RPMI8226 (cell line): Measurements from ENCODE around the gene TGDS.
"Not testable (repeated sequence)": the region's sequence is repeated elsewhere in the genome, so short reads cannot be mapped to it uniquely, and the experiment has no call there.

Experiments used
- DNase-seq: peaks from one replicate; pipeline ENCODE4 v3.0.0-alpha.2; 2015

Gene TGDS

GRCh38 chr13:94595950-94596574 is at the start of gene TGDS:
TGDS (minus strand) TSS chr13:94596152; CDS start chr13:94596136, 16 bp downstream.
- DNase-seq, result peak; percentile 92

- no peak for DNase-seq
These were observed 45.5 kb upstream of the TGDS start for GRCh38 chr13:94641409-94641941.

DNA sequence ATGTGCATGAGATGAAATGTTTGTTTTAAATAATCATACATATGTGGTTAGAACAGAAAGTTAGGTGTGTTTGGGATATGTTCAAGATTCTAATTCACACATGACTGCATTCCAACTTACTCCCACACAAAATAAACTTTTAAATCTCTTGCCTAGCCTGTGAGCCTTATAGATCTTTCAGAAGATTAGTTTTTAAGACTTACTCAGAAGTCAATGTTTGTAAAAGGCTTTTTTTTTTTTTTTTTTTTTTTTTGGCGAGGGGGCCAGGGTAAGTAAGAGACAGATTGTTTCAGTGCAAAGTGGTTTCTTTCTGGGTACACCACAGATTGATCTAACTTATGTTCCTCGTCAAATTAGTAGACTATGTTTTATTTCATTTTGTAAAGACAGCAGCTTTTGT is 44.8 kb upstream of the TGDS start:
- DNase-seq, result no peak

DNA sequence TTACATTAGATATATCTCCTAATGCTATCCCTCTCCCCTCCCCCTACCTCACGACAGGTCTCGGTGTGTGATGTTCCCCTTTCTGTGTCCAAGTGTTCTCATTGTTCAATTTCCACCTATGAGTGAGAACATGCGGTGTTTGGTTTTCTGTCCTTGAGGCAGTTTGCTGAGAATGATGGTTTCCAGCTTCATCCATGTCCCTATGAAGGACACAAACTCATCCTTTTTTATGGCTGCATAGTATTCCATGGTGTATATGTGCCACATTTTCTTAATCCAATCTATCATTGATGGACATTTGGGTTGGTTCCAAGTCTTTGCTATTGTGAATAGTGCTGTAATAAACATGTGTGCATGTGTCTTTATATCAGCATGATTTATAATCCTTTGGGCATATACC is 41.7 kb upstream of the TGDS start:
- not testable (repeated sequence) for DNase-seq

DNA sequence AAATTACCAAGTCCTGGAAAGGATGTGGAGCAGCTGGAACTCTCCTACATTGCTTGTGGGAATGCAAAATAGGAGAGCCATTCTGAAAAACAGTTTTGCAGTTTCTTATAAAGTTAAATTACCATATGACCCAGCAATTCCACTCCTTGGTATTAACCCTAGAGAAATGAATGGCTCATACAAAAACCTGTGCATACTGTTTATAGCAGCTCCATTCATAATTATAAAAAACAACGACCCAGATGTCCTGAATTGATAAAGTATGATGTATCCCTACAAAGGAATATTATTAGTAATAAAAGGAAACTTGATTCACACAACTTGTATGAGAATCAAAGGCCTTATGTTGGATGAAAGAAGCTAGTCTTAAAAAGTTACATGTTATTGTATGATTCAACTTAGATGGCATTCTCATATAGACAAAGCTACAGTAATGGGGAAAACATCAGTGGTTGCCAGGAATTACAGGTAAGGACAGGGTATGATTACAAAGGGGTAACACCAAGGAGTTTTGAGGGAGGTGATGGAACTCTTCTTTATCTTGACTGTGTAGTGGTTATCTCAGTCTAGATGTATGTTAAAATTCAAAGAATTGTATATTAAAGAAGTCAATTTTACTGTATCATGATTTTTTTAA is 41.1 kb upstream of the TGDS start:
- DNase-seq, result no peak

- DNase-seq, result not testable (repeated sequence)
These were observed 40.1 kb upstream of the TGDS start for GRCh38 chr13:94636096-94636495.

- DNase-seq, result no peak
These were observed 36.5 kb upstream of the TGDS start for GRCh38 chr13:94632226-94632980.

DNA sequence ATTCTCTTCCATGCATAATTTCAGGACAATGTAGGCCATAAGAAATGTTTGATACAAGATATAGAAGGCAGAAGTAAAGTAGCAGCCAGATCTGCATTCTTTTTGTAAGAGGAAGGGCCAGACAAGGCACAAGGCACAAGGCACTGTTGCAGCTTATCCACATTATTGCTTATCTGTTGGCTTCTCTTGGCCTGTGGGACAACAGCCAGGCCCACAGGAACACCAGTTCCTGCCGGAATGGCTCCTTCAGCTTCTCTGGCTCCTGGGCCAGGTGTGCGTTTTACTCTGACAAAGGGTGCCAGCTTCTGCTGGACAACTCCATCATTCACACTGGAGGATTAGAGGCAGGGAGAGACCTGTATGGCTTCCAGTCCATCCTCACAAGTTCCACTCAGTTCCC is 34.9 kb upstream of the TGDS start:
- DNase-seq, result no peak

GRCh38 chr13:94623316-94623715 is 27.4 kb upstream of the TGDS start:
- DNase-seq, result no peak

DNA sequence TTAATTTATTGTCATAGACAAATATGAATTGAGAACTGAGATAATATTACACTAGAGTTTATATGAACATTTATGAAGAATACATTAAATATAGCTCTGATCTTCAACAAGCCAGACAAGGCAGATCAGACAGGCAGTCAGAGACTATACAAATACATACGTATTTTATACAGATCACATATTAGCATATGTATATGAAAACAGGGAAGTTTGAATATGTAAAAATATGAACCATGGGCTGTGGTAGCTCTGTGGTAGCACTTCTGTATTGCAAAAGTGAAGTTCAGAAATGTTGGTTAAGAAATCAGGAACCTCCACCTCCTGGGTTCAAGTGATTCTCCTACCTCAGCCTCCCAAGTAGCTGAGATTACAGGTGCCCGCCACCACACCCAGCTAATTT is 26.4 kb upstream of the TGDS start:
- no peak for DNase-seq

DNA sequence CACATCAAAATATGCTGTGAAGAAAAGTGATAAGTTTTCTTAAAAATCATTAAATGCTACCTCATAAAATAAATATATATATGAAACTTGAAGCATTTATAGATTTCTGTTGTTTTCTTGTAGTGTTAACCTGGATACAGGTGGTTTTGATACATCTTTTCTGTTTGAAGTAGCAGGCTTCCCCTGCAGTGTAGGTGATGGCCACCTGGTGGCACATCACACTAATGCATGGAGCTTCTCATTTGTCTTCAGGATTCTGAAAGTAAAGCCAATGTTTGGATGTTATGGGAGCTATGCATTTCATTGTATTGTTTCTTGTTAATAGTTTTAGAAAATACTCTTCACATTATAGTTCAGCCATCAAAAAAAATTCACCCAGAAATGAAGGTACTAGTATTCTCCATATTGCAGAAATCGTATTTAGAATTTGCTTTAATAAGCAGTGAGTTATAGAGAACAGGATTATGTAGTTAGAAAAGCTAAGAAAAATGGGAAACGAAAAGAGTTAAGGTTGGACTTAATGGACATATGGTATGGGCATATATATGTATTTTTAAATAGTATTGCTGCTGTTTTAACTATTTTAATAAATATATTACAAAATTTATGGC is 24.4 kb upstream of the TGDS start:
- peak; percentile 35 for DNase-seq

DNA sequence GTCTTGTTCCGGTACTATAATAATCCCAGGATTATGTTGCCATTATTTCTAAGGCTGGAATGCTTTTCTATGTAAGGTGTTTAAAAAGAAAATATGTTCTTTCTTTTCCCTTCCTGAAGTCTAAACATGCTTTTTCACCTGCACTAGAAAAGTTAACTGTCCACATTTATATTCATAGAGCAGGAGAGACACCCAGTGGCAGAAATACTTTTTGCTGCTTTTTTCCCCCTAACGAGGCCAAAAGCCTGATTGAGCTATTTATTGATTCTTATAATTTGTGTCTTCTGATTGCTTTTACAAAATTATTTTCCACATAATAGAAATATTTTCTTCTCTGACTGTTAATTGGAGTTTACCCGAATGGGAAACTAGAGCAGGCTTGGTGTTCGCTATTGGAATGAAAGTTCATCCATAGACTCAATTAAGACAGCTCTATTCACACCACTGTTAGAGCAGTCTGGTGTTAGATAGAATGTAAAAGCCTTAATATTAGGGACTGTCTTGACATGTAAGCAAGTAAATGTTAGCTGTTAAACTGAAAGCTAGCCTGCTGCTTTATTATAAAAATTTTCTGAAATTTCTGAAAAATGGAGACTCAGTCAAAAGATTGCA is 21.5 kb upstream of the TGDS start:
- DNase-seq, result peak; percentile 9

DNA sequence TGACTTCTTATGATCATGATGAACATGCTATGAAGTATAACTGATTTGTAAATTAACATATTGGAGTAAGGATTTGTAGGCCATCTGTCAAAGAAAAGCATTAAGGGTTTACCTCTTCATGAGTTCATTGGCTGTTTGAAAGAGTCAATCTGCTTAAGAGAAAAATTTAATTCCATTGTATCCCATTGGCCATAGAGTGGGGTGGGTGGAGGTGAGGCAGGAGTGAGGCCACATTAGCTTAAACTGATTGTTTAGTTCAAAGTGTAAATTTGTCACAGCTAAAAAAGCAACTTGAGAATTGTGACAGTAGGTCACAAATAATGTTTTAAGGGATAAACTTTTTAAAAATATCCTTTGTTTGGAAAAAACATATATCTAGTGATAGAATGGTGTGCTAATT is 17.1 kb upstream of the TGDS start:
- DNase-seq, result no peak

DNA sequence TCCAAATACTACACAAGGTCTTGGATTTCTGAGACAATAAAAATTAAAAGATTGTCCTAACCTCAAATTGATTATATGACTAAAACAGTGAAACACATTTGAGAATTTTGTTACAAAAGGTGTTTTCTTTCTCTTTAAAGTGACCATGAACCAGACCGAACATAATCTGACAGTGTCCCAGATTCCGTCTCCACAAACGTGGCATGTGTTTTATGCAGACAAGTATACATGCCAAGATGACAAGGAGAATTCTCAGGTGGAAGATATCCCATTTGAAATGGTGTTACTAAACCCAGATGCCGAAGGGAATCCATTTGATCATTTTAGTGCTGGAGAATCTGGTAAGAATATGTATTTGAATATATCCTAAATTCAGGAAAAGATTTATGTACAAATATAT is 16.1 kb upstream of the TGDS start:
- no peak for DNase-seq

DNA sequence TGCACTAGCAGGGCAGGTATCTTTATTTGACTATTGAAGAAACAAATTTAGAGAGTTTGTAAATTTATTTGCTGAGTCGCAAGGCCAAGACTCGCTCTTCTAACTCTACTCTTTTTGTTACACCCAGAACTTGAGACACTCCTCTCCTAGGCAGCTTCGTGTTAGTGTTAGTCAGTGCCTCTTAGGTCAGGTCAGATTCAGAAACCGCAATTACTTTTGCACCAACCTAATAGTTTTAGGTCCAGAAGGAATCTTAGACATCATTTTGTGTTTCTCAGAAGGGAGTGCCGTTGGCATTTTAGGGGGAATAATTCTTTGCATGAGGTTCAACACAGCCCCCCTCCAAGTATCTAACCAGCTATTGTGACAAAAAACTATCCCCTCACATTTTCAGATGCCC is 14.5 kb upstream of the TGDS start:
- DNase-seq, result no peak

DNA sequence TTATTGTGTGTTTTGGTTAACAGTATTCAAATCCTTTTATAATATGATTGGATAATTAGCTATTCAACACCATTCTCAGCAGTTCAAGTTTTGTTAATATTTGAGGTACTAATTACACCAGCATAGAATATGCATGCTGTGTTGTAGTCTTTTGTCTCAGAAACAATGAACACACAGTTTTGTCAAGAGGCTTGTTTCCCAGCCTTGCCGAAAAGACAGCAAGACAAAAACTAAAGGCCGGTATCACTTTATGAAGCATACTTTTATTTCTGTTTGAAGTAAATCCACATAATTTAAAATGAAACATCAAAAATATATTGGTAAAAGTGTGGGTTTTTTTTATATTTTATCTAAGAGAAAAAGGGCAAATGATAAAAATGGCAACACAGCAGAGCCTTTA is 13.2 kb upstream of the TGDS start:
- DNase-seq, result no peak

DNA sequence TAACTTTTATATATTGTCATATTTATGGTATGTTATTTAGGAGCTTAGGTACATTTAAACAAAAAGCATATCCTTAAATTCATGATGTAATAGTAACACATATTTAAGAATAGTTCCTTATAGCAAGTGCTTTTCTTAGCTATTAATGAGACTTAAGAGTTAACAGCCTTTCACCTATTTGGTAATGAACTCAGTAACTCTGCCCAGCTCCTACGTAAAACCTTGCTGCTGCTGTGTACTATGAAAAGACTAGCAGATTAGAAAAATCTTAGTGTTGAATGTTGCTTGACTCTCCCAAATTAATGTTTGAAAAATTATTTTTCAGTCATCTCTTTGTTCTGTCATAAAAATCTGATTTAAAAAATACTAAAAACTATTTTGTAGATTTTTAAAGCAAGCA is 12.6 kb upstream of the TGDS start:
- DNase-seq, result no peak

GRCh38 chr13:94607939-94608338 is 12.0 kb upstream of the TGDS start:
- no peak for DNase-seq

DNA sequence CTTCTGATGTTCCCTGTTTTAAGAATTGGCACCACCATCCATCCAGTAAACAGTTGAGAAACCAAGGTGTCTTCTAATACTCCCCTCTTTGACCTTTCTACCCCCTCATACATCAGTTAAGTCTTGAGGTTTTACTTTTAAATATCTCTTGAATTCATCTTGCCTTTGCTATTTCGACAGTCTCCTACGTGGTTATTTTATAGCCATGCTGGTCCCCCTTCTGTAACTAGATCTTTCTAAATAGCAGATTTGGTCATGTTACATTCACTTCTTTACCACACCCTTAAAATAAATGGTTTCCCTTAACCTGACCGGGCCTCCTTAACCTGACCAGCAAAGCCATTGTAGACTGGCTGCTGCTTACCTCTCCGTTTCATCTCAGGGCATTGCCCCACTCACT is 11.1 kb upstream of the TGDS start:
- no peak for DNase-seq

DNA sequence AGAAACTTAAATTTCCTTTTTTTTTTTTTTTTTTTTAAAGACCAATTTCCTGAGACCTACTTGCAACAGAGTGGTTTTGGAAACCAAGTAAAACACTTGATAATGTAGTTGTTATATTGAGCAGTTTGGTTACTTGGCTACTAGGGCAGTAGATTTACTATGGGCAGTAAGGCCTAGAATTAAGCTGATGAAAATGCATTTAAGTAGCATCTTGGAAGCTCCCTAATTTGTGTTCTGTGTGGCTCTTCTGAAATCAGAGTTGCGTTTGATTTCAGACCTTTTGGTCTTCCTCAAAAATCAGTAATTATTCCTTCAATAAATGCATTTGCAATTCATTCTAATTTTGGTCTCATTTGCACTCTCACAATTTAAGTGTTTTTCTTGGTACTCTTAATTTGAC is 6.5 kb upstream of the TGDS start:
- no peak for DNase-seq

DNA sequence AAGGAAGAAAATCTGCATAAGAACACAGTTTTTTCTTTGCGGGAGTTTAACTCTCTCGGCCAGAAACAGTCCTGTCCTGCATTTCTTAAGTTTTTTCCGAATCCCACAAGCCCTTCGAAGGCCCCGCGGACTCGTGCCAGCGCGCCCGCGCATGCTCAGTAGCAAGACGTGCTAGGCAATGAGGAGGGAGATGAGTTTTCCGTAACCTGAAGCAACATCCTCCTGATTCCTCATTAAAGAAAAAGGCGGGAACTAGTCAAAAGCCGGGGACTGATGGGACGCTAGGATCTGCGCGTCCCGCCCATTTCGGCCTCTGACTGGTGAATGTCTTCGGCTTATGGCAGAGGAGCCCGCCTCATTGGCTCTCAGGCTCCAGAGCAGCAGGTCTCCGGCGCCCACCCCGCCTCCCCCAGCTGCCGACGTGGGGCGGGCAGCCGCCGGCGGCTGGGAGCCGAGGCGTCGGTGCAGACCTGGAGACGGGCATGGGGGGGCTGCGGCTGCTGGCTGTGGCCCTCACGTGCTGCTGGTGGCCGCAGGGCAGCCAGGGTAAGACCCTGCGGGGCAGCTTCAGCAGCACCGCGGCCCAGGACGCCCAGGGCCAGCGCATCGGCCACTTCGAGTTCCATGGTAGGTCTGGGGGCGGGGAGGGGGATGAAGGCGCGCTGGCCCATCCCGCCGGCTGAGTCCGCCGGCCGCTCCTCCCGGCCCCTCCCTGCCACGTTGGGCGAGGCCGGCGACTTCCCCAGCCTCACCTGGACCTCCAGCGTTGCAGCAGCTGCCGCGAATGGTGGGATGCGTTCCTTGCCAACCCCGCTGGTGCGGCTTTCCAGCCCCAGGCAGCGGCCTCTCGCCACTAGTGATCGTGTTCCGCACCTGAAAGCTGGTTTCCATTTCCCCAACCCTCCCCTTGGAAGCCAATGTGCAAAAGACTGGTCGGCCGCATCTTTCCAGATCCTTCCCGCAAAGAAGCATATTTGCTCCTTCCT is 5.8 kb upstream of the TGDS start, which contains the start of gene GPR180:
Gene GPR180, plus strand, starts transcription at position 412 of the 986 bp plus-strand sequence. Its CDS starts 71 bp downstream, at position 483.
- peak; percentile 88 for DNase-seq

- no peak for DNase-seq
These were observed 3.9 kb upstream of the TGDS start for GRCh38 chr13:94599877-94600276.
